ENCODE measurements around the gene KCNK16. TPM values are rescaled to one million over a fixed set of nuclear protein-coding genes. Genes with fewer than 3 reads are reported as not detected.
A peak's percentile ranks its signal among the peaks of the same experiment; 100 is the strongest.

KCNK16 gene
- total RNA-seq = not detected

DNA sequence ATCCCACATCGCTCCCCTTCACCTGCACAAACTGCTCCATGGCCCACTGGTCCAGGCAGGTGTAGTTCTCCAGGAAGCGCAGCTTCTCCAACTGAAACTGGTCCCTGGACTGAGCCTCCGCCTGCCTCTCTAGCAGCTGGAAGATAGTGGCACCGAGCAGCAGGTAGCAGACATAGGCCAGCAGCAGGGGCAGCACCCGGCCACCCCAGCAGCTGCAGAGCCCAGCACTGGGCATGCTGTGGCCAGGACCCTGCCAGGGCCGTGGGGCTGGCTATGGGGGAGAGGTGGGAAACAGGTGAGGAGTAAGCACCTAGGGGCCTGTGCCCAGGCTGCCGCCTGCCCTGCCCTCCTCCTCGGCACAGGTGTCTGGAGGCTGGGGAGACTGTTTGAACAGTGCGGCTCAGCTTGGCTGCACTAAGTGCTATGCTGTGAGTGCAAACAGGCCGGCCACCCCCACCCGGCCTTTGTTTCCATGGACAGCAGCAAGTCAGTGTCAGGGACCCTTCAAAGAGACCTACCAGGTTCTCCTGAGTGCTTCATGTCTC lies at the start of gene KCNK16:
Gene KCNK16, minus strand, starts transcription at position 397 of the 545 bp plus-strand sequence. Its CDS starts 162 bp downstream, at position 235.
- Mint-ChIP-seq H3K27me3 (peaks cover 36% of the 10 kb centered on the region), H3K27ac (no peak within 1 kb of the TSS), H3K4me1 (no peaks in the 10 kb centered on the region), H3K4me3 (no peak within 1 kb of the TSS), H3K36me3 (no peaks in the 10 kb centered on the region), H3K9me3 (ENCODE audit: low read depth) (no peaks in the 10 kb centered on the region)
- CTCF ChIA-PET = interaction anchor here (1.0 kb wide), 1 partner anchor 450 kb away, joined by 3 read pairs; no protein-coding TSS in a partner anchor
- no peak for ATAC-seq
- no peak for DNase-seq

DNA sequence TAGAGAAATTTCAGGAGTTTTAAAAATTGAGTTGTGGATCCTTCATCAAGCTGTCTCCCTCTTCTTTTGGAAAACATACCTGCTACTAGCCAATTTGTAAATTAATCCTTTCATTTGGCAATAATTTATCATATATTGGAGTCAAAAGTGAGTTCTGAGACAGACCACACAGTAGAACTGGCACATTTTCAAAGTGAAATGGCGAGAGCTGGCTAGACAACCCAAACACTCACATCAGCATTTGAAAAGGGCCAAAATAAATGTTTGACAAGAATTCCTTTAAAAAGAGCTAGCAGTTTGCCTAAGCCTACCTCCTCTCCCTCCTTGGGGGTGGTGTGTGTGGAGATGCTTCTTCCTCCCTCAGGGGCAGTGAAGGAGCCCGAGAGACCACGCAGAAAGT lies 47.9 kb upstream of the KCNK16 start:
- ATAC-seq (no peak), DNase-seq (no peak)
- Mint-ChIP-seq H3K4me3 (no peak overlapping the region), H3K9me3 (ENCODE audit: low read depth) (no peaks in the 10 kb centered on the region), H3K27me3 (peaks cover 11% of the 10 kb centered on the region), H3K27ac (no peak overlapping the region), H3K36me3 (no peaks in the 10 kb centered on the region), H3K4me1 (no peaks in the 10 kb centered on the region)
- CTCF ChIA-PET = interaction anchor here (1.2 kb wide), 1 partner anchor 9 kb away, joined by 5 read pairs; no protein-coding TSS in a partner anchor

DNA sequence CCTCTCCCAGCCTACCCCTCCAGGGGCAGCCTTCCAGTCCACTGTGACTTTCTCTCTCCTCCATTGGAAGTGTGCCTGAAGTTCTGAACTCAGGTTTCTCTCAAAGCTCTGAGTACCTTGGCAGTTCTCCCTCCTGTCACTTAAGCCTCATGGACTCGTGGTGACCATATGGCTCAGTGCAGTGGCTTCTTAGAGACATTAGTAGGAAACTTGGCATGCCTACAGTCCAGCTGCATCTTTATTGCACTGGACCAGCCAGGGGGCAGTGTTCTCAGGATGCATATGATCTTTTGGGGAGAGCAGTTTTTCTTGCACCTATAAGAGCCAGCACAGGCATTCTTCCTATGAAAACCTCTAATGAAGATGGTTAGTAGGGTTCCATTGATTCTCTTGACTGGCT lies 47.5 kb upstream of the KCNK16 start:
- ATAC-seq (no peak), DNase-seq (no peak)
- H3K36me3 Mint-ChIP-seq = no peaks in the 10 kb centered on the region
- H3K27ac Mint-ChIP-seq = no peak overlapping the region
- no peaks in the 10 kb centered on the region for H3K4me1 Mint-ChIP-seq
- H3K4me3 Mint-ChIP-seq = no peak overlapping the region
- CTCF ChIA-PET = interaction anchor here (1.2 kb wide), 1 partner anchor 8 kb away, joined by 5 read pairs; no protein-coding TSS in a partner anchor
- no peaks in the 10 kb centered on the region for H3K9me3 Mint-ChIP-seq (ENCODE audit: low read depth)
- peaks cover 10% of the 10 kb centered on the region for H3K27me3 Mint-ChIP-seq

DNA sequence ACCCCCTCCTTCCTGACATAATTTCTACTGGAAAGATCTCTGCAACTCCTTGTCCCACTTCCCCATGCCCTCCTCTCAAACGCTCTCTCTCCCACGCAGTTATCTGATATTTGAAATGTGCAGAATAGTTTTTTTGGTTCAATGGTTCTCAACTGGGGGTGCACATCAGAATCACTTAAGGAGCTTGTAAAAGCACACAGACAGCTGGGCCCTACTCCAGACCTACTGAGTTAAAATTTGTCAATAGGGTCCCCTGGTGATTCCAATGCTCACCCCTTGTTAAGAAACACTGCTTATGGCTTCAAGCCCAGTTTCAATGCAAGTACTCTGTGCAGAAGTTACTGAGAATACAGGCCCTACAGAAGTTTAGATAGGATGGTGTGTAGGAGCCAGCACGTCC lies 45.2 kb upstream of the KCNK16 start:
- ATAC-seq = no peak

DNA sequence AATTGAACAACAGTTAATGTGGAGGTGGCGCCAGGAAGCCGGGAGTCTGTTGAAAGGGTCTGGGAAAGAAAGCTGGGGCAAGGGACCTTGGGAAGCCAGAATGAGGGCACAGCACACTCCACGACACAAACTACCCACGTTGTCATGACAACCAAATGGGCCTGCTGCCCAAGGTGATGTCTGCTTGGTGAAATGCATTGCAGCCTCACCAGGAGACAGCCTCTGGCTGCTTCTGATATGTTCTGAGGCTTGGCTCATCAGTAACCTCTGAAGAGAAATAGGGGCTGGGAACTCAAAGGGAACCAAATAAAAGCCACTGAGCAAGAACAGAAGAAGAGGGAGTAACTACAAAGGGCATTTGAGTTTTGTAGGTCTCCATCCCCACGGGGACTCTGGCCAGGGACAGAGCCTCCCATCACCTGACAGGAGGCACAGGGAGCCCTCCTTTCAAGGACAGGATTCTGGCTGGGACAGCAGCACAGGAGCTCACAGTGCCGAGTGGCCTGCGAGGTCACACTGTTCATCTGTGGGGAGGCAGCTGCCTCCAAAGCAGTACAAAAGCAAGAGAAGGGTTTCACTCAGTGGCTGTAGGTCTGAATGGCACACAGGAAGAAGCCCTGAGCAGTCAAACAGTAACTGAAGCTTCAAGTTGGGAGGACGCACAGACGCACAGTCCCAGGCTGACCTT lies 44.6 kb upstream of the KCNK16 start:
- CTCF ChIA-PET = no interaction called here
- Mint-ChIP-seq H3K9me3 (ENCODE audit: low read depth) (no peaks in the 10 kb centered on the region), H3K4me1 (no peaks in the 10 kb centered on the region), H3K27me3 (peaks cover 2% of the 10 kb centered on the region), H3K4me3 (no peak overlapping the region), H3K36me3 (no peaks in the 10 kb centered on the region), H3K27ac (no peak overlapping the region)
- ATAC-seq (no peak), DNase-seq (no peak)

More for the DNA sequence above, 45.2 kb upstream of the KCNK16 start:
- CTCF ChIA-PET = no interaction called here
- Mint-ChIP-seq H3K9me3 (ENCODE audit: low read depth) (no peaks in the 10 kb centered on the region), H3K27ac (no peak overlapping the region), H3K36me3 (no peaks in the 10 kb centered on the region), H3K4me1 (no peaks in the 10 kb centered on the region), H3K4me3 (no peak overlapping the region), H3K27me3 (peaks cover 3% of the 10 kb centered on the region)
- no peak for DNase-seq

DNA sequence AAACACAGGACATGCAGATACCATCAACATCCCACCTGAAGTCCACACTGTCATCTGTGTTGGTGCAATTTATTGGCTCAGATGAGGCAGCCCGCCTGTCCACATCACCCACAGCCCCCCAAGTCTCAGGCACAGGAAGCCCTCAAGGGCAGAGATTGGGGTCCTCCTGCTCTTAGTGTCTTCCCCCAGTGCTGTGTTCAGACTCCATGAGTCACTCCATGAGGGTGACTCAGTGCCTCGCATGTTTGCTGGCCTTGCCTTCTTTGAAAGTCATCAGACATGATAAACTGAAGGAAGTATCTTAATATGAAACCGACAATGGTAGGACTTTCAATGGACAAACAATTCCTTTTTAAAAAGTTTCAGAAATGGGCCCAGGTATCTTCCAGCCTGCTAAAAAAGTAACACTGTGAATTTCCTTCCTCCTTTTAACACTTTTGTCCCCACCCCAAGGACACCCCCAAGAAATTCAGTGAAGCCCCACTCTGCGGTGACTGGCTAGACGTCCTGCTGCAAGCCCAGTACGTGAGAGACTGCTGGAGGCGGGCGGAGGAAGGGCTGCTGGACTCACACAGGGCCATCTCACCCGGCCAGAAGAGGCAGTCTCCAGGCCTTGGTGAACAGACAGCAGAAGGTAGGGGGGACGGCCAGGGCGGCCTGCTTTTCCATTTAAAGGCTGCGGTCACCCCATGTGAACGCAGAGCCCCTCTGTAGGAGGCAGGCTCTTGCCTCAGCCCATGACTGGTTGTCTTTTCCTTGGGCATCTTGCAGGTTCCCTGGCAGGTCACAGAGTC lies 43.0 kb upstream of the KCNK16 start:
- CTCF ChIA-PET = no interaction called here
- no peak for DNase-seq
- Mint-ChIP-seq H3K4me1 (no peaks in the 10 kb centered on the region), H3K36me3 (no peaks in the 10 kb centered on the region), H3K27ac (no peak overlapping the region), H3K4me3 (no peak overlapping the region), H3K27me3 (no peaks in the 10 kb centered on the region), H3K9me3 (ENCODE audit: low read depth) (no peaks in the 10 kb centered on the region)
- no peak for ATAC-seq

DNA sequence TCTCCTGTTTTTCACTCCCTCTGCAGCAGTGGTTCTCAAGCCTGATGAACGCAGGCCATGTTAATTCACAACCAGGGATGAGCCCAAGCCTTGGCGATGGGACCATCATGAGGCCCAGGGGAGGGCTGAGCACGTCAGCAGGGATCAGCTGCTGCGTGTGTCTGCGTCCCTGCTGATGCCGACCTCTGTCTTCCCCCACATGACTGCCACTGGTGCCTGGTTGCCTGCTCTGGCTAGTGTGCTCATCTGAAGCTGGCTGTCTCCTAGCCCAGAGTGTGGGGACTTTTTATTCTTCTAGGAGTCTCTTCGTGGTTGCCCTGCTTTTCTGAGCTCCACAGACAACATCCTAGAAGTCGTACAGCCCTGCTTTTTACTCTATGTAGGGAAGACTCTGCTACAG lies 40.8 kb upstream of the KCNK16 start:
- H3K4me3 Mint-ChIP-seq = no peak overlapping the region
- no peaks in the 10 kb centered on the region for H3K27me3 Mint-ChIP-seq
- H3K9me3 Mint-ChIP-seq (ENCODE audit: low read depth) = no peaks in the 10 kb centered on the region
- no peaks in the 10 kb centered on the region for H3K4me1 Mint-ChIP-seq
- CTCF ChIA-PET = interaction anchor here (1.2 to 1.8 kb wide), 2 partner anchors 9 to 11 kb away, joined by 4 read pairs; no protein-coding TSS in a partner anchor
- DNase-seq = no peak
- no peaks in the 10 kb centered on the region for H3K36me3 Mint-ChIP-seq
- ATAC-seq = no peak
- H3K27ac Mint-ChIP-seq = no peak overlapping the region

DNA sequence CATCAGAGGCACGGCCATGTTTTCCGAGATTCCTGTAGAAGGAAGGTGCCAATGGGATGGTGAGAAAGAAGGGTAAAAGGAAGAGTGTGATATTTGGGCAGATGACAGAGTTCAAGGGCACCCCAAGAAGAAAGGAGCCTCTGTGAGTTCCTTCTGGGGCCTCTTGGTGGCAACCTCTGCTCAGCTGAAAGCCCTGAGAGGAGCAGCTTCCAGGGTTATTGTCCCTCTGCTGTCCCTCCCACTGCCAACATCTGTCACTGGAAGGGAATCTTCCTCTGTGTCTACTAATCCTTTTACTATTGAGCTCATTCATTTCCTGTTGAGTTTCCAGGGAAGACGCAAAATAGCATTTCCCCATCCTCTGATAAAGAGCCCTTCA lies 40.0 kb upstream of the KCNK16 start:
- no peaks in the 10 kb centered on the region for H3K36me3 Mint-ChIP-seq
- H3K4me1 Mint-ChIP-seq = no peaks in the 10 kb centered on the region
- DNase-seq (no peak), ATAC-seq (no peak)
- H3K27me3 Mint-ChIP-seq = no peaks in the 10 kb centered on the region
- CTCF ChIA-PET = interaction anchor here (0.8 to 2.2 kb wide), 9 partner anchors 8 to 504 kb away, joined by 3 to 5 read pairs (median 3); no protein-coding TSS in a partner anchor
- no peak overlapping the region for H3K27ac Mint-ChIP-seq
- no peaks in the 10 kb centered on the region for H3K9me3 Mint-ChIP-seq (ENCODE audit: low read depth)
- H3K4me3 Mint-ChIP-seq = no peak overlapping the region

DNA sequence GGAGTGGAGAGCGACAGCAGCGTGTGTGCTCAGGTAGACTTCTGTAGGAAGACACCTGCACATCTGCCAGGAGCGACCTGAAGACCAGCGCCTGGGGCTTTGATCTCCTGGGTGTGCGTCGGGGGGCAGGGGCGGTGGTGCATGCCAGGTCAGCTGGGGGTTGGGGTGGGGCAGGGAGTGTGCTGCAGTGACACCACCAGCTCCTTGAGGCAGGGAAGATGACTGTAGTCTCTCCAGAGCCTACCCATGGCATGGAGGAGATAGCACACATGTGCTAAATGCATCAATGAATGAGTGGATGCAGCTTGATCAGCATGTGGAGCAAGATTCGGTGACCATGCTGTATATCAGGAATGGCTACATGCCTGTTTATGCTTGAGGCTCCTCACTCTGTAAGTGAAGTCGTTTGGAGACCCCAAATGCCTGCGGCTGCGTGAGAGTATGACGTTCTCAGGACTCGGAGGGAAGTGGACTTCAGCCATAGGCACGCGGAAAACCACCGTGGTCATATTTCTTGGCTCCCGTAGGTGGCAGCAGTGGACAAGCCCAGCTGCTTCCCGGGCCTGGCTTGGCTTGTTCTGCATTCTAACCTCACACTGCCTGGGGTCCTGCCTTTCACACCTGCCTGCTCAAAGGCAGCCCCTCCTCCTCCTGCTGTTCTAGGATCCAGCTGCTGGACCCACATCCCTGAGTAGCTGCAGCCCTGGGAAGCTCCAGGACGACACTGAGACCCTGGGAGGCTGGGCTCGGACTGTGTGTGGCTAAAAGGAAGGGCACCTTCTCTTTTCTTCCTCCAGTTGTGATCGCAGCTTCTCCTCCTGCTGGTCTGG lies 39.4 kb upstream of the KCNK16 start:
- no peaks in the 10 kb centered on the region for H3K9me3 Mint-ChIP-seq (ENCODE audit: low read depth)
- H3K4me3 Mint-ChIP-seq = no peak overlapping the region
- H3K36me3 Mint-ChIP-seq = no peaks in the 10 kb centered on the region

DNA sequence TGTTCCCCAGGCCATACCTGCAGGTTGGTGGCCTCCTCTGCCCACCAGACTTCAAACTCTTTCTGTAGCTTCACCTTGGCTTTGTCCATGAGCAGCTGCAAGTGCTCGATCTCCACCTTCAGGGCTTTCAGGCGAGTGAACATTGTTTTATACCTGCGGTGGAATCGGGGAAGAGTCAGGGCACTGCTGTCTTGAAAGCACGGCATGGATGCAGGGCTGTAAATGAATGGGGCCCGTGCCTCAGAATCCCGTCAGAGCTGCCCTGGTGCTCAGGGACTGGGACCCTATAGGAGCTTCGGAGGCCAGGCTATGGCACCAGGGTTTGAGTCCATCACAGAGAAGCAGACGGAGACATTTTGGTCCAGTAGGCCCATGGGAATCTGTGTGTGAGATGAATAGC lies 37.9 kb upstream of the KCNK16 start:
- H3K4me1 Mint-ChIP-seq = no peaks in the 10 kb centered on the region
- no peak overlapping the region for H3K27ac Mint-ChIP-seq
- no peak overlapping the region for H3K4me3 Mint-ChIP-seq
- ATAC-seq (no peak), DNase-seq (no peak)
- CTCF ChIA-PET = no interaction called here
- H3K36me3 Mint-ChIP-seq = no peaks in the 10 kb centered on the region
- H3K9me3 Mint-ChIP-seq (ENCODE audit: low read depth) = no peaks in the 10 kb centered on the region
- no peaks in the 10 kb centered on the region for H3K27me3 Mint-ChIP-seq

More for the DNA sequence above, 39.4 kb upstream of the KCNK16 start:
- CTCF ChIA-PET = interaction anchor here (0.7 to 2.2 kb wide), 10 partner anchors 8 to 1526 kb away, joined by 3 to 5 read pairs (median 3); no protein-coding TSS in a partner anchor
- ATAC-seq (peak; percentile 68), DNase-seq (peak; percentile 66)
- Mint-ChIP-seq H3K27ac (no peak overlapping the region), H3K4me1 (no peaks in the 10 kb centered on the region), H3K27me3 (no peaks in the 10 kb centered on the region)

DNA sequence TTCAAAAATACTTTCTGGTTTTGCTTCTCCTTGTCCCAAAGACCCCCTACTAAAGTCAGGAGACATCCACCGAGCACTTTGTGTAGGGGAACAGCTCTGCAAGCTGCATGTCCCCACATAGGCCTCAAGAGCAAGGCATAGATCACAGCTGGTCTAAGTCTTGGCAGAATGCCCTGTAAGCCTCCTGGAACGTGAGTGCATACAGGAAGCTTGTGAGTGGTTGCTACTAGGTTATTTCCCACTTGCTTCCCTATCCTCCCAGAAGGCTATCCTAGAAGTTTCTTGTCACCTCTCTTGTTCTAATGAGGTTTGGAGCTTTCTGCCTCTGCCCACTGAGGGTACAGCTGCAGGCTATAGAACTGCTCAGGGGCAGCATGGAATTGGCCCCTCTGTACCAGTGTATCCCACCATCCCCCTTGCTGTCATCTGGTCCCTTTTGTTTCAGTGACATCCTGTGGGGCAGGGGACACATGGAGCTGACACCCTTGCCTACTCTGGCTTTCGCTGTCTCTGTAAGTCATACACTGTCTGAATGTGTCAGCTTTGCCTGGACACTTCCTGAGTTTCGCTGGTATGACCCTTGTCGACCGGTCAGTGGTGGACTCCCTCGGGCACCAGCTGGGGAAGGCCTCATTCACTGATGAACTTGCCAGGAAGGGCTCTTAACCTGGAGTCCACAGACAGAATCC lies 35.6 kb upstream of the KCNK16 start:
- Mint-ChIP-seq H3K27ac (no peak overlapping the region), H3K9me3 (ENCODE audit: low read depth) (no peaks in the 10 kb centered on the region), H3K36me3 (no peaks in the 10 kb centered on the region), H3K4me1 (no peaks in the 10 kb centered on the region), H3K27me3 (no peaks in the 10 kb centered on the region), H3K4me3 (no peak overlapping the region)
- CTCF ChIA-PET = no interaction called here
- DNase-seq (no peak), ATAC-seq (no peak)

DNA sequence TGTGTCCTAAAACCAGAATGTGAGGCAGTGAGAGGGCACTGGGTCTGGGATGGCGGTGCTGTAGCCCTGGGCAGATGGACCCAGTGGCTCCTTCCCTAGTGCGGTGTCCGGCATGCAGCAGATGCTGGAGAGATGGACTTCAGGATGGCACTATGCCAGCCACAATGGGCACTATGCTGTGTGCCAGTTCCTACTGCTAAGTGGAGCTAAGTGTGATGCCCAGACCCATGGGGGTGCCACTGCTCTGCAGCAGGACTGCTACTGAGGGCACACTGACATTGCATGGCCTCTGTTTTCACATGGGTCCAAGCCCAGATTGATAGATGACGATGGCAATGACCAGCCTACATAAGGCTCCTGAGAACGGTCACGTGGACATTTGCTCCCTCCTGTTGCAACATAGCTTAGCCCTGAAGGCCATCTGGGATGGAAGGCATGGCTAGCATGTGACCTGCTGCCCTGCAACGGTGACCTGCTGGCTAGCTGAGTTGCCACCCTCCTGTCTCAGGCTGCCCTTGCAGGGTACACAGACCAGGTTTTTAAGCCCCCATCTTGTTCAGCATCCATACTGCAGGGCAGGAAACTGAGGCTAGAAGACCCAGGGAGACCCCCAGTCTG lies 31.3 kb upstream of the KCNK16 start:
- H3K27ac Mint-ChIP-seq = no peak overlapping the region
- no peaks in the 10 kb centered on the region for H3K4me1 Mint-ChIP-seq
- H3K27me3 Mint-ChIP-seq = no peaks in the 10 kb centered on the region
- CTCF ChIA-PET = interaction anchor here (1.5 to 1.6 kb wide), 2 partner anchors 9 to 10 kb away, joined by 4 read pairs; no protein-coding TSS in a partner anchor
- ATAC-seq (no peak), DNase-seq (no peak)
- H3K36me3 Mint-ChIP-seq = no peaks in the 10 kb centered on the region
- H3K9me3 Mint-ChIP-seq (ENCODE audit: low read depth) = no peaks in the 10 kb centered on the region
- no peak overlapping the region for H3K4me3 Mint-ChIP-seq
